K562 (cell line): ENCODE measurements around the gene PDE11A. TPM values are rescaled to one million over a fixed set of nuclear protein-coding genes. Genes with fewer than 3 reads are reported as not detected.

ENCODE experiments used
- CBX3 ChIP-seq, 2 experiments: IDR thresholded peaks; 1 replicate in 1 of 2; 2 replicates in 1 of 2; pipeline ENCODE4 v1.6.1; 2012; ENCODE audit warnings: inconsistent platforms in 2 of 2, low read length in 2 of 2, borderline replicate concordance in 1 of 2, control low read depth in 1 of 2
- DMBX1 ChIP-seq: fragments of 250-450 bp; sonication (Bioruptor Pico); IDR thresholded peaks from 2 replicates; pipeline ENCODE4 v1.8.0; 2022; ENCODE audit warnings: inconsistent platforms, mild to moderate bottlenecking, moderate library complexity, borderline replicate concordance
- ETV5 ChIP-seq: sonication (generic); formaldehyde crosslinking; IDR thresholded peaks from 2 replicates; pipeline ENCODE4 v1.4.0; 2020; ENCODE audit warnings: low read depth, mild to moderate bottlenecking, missing genetic modification reagents
- JUNB ChIP-seq: fragments of 450-650 bp; formaldehyde crosslinking; conservative IDR thresholded peaks from 2 replicates; pipeline ENCODE4 v1.4.0; 2020; ENCODE audit warnings: mild to moderate bottlenecking
- KAT7 ChIP-seq: sonication (generic); formaldehyde crosslinking; IDR thresholded peaks from 2 replicates; pipeline ENCODE4 v1.8.0; 2022; ENCODE audit warnings: missing genetic modification reagents, mild to moderate bottlenecking, borderline replicate concordance
- MAFK ChIP-seq: IDR thresholded peaks from 2 replicates; pipeline ENCODE4 v1.6.1; 2011; ENCODE audit warnings: low read length, improper control_type of control experiment
- NONO ChIP-seq, 2 experiments: fragments of 200-400 bp in 1 of 2; fragments of 450-650 bp in 1 of 2; formaldehyde crosslinking in 1 of 2; IDR thresholded peaks; 2 replicates each; pipeline ENCODE4 v1.6.1; 2017; ENCODE audit warnings: low read depth in 2 of 2, mild to moderate bottlenecking in 2 of 2, moderate library complexity in 2 of 2, low read length in 1 of 2
- RAD51 ChIP-seq: fragments of 450-650 bp; IDR thresholded peaks from 2 replicates; pipeline ENCODE4 v1.7.1; 2016; ENCODE audit warnings: low read depth, mild to moderate bottlenecking, borderline replicate concordance
- SIX5 ChIP-seq, 2 experiments: IDR thresholded peaks; 2 replicates each; pipeline ENCODE4 v1.6.1; 2011; ENCODE audit warnings: low read length in 2 of 2, borderline replicate concordance in 1 of 2, low read depth in 1 of 2, mild to moderate bottlenecking in 1 of 2, moderate library complexity in 1 of 2; ENCODE audit not compliant: insufficient read depth in 1 of 2
- SMAD4 ChIP-seq: fragments of 250-450 bp; sonication (Bioruptor Pico); conservative IDR thresholded peaks from 2 replicates; pipeline ENCODE4 v1.8.0; 2021; ENCODE audit warnings: inconsistent platforms, mild to moderate bottlenecking, moderate library complexity
- STAG1 ChIP-seq: sonication (generic); formaldehyde crosslinking; IDR thresholded peaks from 2 replicates; pipeline ENCODE4 v1.5.0; 2020; ENCODE audit warnings: missing genetic modification reagents, borderline replicate concordance
- ZBTB9 ChIP-seq: fragments of 450-650 bp; formaldehyde crosslinking; IDR thresholded peaks from 2 replicates; pipeline ENCODE4 v1.4.0; 2020; ENCODE audit warnings: mild to moderate bottlenecking, moderate library complexity
- ZNF316 ChIP-seq: fragments of 450-650 bp; IDR thresholded peaks from 2 replicates; pipeline ENCODE4 v1.6.1; 2016
- ZNF77 ChIP-seq: fragments of 250-450 bp; sonication (Bioruptor Pico); IDR thresholded peaks from 2 replicates; pipeline ENCODE4 v1.5.0; 2020
- polyA plus RNA-seq, 8 experiments: library from polyadenylated mRNA; depleted of rRNA in 4 of 8; stranded (reverse) in 5 of 8; unstranded in 3 of 8; fragments of >200 nt; fragmentation: Nextera tagmentation in 2 of 8; fragmentation: Illumina TruSeq in 1 of 8; extraction: Ambion mirVana in 2 of 8; extraction: Trizol in 1 of 8; gene quantifications; 2 replicates each; pipeline versions ENCODE4 v1.2.1 to v1.2.3, GENCODE V29; 2011 to 2014; ENCODE audit warnings: inconsistent platforms in 1 of 8, missing spikeins in 1 of 8
- total RNA-seq, 7 experiments: library from RNA; depleted of rRNA in 6 of 7; stranded (reverse); fragments of >200 nt in 6 of 7; fragmentation: Illumina TruSeq in 2 of 7; extraction: Trizol in 2 of 7; gene quantifications; 2 replicates each; pipeline versions ENCODE4 v1.2.1 to v1.2.3, GENCODE V29; 2011 to 2021; ENCODE audit warnings: low replicate concordance in 1 of 7
- TF ChIP-seq, protein P1 (sequence below), 2 experiments: fragments of 450-650 bp; conservative IDR thresholded peaks; 2 replicates each; pipeline ENCODE4 v1.6.1; 2017; ENCODE audit warnings: mild to moderate bottlenecking in 2 of 2, moderate library complexity in 2 of 2
- TF ChIP-seq, protein P2 (sequence below): fragments of 450-650 bp; IDR thresholded peaks from 2 replicates; pipeline ENCODE4 v1.6.1; 2018; ENCODE audit not compliant: partially characterized antibody

The PDE11A gene
- total and polyA plus RNA-seq, 9 of the 15 experiments (the other 6 are each of a cell fraction or from before 2014, with no cell fraction given) = 3.2 to 22.1 (median 5.7) TPM

GRCh38 chr2:177693658-177694339 is 378.8 kb downstream of the PDE11A start (continued):
- 0 out of 2 replicates have a peak, but pooled peaks have one; percentile 35 for TF ChIP-seq ZBTB9 (CRISPR knock-in tag)
- TF ChIP-seq ETV5 (CRISPR knock-in tag) = no peak
- TF ChIP-seq SIX5 (IDR thresholded peaks at IDR 0.05; ENCODE audit: borderline replicate concordance in 1 of 2, insufficient read depth in 1 of 2, low read depth in 1 of 2, low read length in 2 of 2) = no peak
- peak; percentile 60; the same call in 1 of the 2 replicates for TF ChIP-seq SMAD4 (CRISPR knock-in tag)
- TF ChIP-seq, protein P1, sequence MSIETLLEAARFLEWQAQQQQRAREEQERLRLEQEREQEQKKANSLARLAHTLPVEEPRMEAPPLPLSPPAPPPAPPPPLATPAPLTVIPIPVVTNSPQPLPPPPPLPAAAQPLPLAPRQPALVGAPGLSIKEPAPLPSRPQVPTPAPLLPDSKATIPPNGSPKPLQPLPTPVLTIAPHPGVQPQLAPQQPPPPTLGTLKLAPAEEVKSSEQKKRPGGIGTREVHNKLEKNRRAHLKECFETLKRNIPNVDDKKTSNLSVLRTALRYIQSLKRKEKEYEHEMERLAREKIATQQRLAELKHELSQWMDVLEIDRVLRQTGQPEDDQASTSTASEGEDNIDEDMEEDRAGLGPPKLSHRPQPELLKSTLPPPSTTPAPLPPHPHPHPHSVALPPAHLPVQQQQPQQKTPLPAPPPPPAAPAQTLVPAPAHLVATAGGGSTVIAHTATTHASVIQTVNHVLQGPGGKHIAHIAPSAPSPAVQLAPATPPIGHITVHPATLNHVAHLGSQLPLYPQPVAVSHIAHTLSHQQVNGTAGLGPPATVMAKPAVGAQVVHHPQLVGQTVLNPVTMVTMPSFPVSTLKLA (conservative IDR thresholded peaks at IDR 0.05) = peak in 1 of 2 experiments; percentile 74; a peak in 2 of 4 replicates
- TF ChIP-seq CBX3 (IDR thresholded peaks at IDR 0.05; ENCODE audit: borderline replicate concordance in 1 of 2, low read length in 2 of 2) = peak in 1 of 2 experiments; percentile 73; a peak in 1 of 3 replicates
- TF ChIP-seq, protein P2, sequence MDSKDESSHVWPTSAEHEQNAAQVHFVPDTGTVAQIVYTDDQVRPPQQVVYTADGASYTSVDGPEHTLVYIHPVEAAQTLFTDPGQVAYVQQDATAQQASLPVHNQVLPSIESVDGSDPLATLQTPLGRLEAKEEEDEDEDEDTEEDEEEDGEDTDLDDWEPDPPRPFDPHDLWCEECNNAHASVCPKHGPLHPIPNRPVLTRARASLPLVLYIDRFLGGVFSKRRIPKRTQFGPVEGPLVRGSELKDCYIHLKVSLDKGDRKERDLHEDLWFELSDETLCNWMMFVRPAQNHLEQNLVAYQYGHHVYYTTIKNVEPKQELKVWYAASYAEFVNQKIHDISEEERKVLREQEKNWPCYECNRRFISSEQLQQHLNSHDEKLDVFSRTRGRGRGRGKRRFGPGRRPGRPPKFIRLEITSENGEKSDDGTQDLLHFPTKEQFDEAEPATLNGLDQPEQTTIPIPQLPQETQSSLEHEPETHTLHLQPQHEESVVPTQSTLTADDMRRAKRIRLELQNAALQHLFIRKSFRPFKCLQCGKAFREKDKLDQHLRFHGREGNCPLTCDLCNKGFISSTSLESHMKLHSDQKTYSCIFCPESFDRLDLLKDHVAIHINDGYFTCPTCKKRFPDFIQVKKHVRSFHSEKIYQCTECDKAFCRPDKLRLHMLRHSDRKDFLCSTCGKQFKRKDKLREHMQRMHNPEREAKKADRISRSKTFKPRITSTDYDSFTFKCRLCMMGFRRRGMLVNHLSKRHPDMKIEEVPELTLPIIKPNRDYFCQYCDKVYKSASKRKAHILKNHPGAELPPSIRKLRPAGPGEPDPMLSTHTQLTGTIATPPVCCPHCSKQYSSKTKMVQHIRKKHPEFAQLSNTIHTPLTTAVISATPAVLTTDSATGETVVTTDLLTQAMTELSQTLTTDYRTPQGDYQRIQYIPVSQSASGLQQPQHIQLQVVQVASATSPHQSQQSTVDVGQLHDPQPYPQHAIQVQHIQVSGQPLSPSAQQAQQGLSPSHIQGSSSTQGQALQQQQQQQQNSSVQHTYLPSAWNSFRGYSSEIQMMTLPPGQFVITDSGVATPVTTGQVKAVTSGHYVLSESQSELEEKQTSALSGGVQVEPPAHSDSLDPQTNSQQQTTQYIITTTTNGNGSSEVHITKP = peak; percentile 9
- TF ChIP-seq STAG1 (CRISPR knock-in tag) = no peak
- no peak; the same call in 1 of the 2 replicates for TF ChIP-seq DMBX1 (CRISPR knock-in tag)
- peak in 1 of 2 experiments; percentile 67; a peak in 1 of 4 replicates for TF ChIP-seq NONO (IDR thresholded peaks at IDR 0.05; ENCODE audit: low read depth in 2 of 2, low read length in 1 of 2)
- TF ChIP-seq ZNF77 = no peak
- no peak for TF ChIP-seq JUNB (CRISPR knock-in tag)
- TF ChIP-seq RAD51 = no peak; the same call in 1 of the 2 replicates
- peak; percentile 72 for TF ChIP-seq MAFK
- no peak for TF ChIP-seq KAT7
- TF ChIP-seq ZNF316 = peak; percentile 94
